Muscle of back (tissue), 13 donors: ENCODE data around the gene UNC45B. TPM values are rescaled to one million over a fixed set of nuclear protein-coding genes. Genes with fewer than 3 reads are reported as not detected.
A peak's percentile ranks its signal among the peaks of the same experiment; 100 is the strongest.
"Not testable (repeated sequence)": the region's sequence is repeated elsewhere in the genome, so short reads cannot be mapped to it uniquely, and the experiment has no call there.

Source experiments
- DNase-seq, 3 donors: peaks; one replicate each; pipeline versions ENCODE4 v3.0.0 to v3.0.0-alpha.2; 2013
- long read RNA-seq, 9 donors: transcript quantifications; one replicate each; lab custom pipeline, GENCODE V29; 2026
- polyA plus RNA-seq, 10 donors: library from polyadenylated mRNA; unstranded; fragments of 120-200 nt; gene quantifications; one replicate each; pipeline ENCODE4 v1.2.1, GENCODE V29; 2013; ENCODE audit not compliant: insufficient read length in 10 of 10

UNC45B gene
- polyA plus RNA-seq = 100 to 1,000 TPM; 106 to 227 (median 184) TPM
- long read RNA-seq, donor 1, full-length matches to known transcripts = 11 of 37 reads
- long read RNA-seq, donor 1, partial matches to known transcripts = 26 of 37 reads
- long read RNA-seq, donor 1, other reads (novel, unspliced or antisense) = 0 of 37 reads
- long read RNA-seq, donor 2, full-length matches to known transcripts = 18 of 142 reads
- long read RNA-seq, donor 2, partial matches to known transcripts = 119 of 142 reads
- long read RNA-seq, donor 2, other reads (novel, unspliced or antisense) = 5 of 142 reads
- long read RNA-seq, donor 3 = 0 reads
- long read RNA-seq, donor 4, full-length matches to known transcripts = 7 of 80 reads
- long read RNA-seq, donor 4, partial matches to known transcripts = 73 of 80 reads
- long read RNA-seq, donor 4, other reads (novel, unspliced or antisense) = 0 of 80 reads
- long read RNA-seq, donor 5, full-length matches to known transcripts = 12 of 30 reads
- long read RNA-seq, donor 5, partial matches to known transcripts = 13 of 30 reads
- long read RNA-seq, donor 5, other reads (novel, unspliced or antisense) = 5 of 30 reads
- long read RNA-seq, donor 6, full-length matches to known transcripts = 18 of 97 reads
- long read RNA-seq, donor 6, partial matches to known transcripts = 68 of 97 reads
- long read RNA-seq, donor 6, other reads (novel, unspliced or antisense) = 11 of 97 reads
- long read RNA-seq, donor 7, full-length matches to known transcripts = 11 of 72 reads
- long read RNA-seq, donor 7, partial matches to known transcripts = 61 of 72 reads
- long read RNA-seq, donor 7, other reads (novel, unspliced or antisense) = 0 of 72 reads
- long read RNA-seq, donor 8, full-length matches to known transcripts = 10 of 24 reads
- long read RNA-seq, donor 8, partial matches to known transcripts = 14 of 24 reads
- long read RNA-seq, donor 8, other reads (novel, unspliced or antisense) = 0 of 24 reads
- long read RNA-seq, donor 9, partial matches to known transcripts = 6 of 6 reads
- long read RNA-seq, donor 9, other reads (novel, unspliced or antisense) = 0 of 6 reads

DNA sequence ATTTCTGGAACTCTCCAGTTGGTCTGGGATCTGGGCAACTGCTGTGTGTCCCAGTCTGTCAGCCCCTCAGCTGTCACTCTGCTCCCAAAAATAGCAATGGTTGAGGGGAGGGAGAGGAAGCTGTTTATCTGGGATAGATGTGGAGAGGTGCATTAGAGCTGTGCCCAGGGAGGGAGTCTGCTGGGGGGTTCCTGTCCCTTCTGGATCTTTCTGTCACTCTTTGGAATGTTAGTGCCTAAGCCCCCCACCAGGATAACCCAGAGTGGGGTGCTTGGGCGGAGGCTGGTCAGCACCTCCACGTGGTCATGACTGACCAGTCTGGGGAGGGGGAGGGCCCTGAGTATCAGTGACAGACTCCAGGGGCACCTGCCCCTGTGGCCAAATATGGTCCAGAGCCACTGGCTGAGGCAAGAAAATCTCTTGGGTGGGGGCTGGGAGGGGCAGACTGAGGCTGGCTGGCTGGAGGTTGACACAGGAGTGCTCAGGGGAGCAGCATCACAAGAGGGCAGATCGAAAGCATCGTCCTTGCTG, at the start of gene UNC45B:
Gene UNC45B, plus strand, starts transcription at position 443 of the 531 bp plus-strand sequence. CDS start 447 bp downstream, outside the sequence.
- DNase-seq = peak; percentile 43 to 68 (median 64)

GRCh38 chr17:35099908-35100307, 47.7 kb upstream of the UNC45B start:
- DNase-seq = no peak

DNA sequence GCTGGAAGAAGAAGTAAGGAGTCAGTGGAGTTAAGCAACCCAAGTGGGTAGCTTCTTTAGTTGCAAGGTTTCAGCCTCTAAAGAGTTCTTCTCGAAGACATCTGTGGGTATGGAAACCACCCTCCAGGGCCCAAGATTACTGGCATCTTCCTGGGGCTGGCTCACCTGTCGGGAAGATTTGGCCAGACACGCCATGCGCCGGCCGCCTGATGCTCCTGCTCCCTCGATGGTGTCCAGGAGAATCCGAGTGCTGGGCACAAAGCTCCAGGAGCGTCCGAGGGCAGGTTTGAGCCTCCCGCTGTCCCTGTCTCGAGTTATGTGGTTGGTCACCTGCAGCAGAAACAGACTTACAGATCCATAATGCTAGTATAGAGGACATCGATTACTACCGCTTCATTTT, 46.6 kb upstream of the UNC45B start:
- no peak for DNase-seq

- DNase-seq = no peak
Observed at GRCh38 chr17:35101725-35102124, 45.9 kb upstream of the UNC45B start.

GRCh38 chr17:35103271-35103670, 44.3 kb upstream of the UNC45B start:
- no peak for DNase-seq

GRCh38 chr17:35104844-35105450, 42.7 kb upstream of the UNC45B start:
- no peak for DNase-seq

DNA sequence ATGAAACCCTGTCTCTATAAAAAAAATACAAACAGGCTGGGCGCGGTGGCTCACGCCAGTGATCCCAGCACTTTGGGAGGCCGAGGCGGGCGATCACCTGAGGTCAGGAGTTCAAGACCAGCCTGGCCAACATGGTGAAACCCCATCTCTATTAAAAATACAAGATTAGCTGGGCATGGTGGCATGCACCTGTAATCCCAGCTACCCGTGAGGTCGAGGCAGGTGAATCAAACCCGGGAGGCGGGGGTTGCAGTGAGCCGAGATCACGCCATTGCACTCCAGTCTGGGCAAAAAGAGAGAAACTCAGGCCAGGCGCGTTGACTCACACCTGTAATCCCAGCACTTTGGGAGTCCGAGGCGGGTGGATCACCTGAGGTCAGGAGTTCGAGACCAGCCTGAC, 36.8 kb upstream of the UNC45B start:
- DNase-seq = not testable (repeated sequence)

DNA sequence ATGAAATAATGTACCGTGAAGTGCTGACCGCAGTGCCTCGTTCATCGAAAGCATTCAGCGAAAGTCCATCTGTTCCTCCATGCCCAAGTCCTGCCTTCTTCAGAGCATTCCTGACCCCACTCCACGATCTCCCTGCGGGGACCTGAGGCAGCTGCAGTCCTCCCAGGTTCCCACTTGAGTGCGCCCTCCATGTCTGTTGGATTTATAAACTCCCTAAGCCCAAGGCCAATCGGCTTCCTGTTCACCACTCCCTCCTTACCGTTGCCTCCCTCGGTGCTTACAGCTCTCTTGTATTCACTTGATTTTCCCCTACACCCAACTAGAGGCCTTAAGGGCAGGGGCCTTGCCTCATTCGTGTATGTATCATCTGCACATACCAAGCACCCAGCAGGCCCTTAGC, 30.8 kb upstream of the UNC45B start:
- no peak for DNase-seq

DNA sequence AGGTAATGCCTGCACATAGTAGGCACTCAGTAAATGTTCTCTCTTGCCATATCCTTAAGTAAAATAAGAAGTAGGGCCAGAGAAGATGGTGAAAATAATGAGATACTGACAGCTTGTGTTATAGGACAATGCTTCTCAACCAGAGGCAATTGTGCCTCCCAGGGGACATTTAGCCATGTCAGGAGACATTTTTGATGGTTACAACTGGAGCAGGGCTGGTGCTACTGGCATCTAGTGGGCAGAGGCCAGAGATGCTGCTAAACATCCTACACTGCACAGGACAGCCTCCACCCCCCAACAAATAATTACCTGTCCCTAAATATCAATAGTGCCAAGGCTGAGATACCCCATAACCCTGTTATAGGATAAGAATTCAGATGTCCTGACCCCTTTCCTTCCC, 29.6 kb upstream of the UNC45B start:
- no peak for DNase-seq

- DNase-seq = peak; percentile 53 to 88 (median 80)
Observed at GRCh38 chr17:35119370-35120165, 28.0 kb upstream of the UNC45B start, which contains the start of gene RAD51D. Gene RAD51D (minus strand): TSS chr17:35119860. CDS start chr17:35119613, 247 bp downstream.

- DNase-seq = no peak
Observed at GRCh38 chr17:35121315-35121714, 26.3 kb upstream of the UNC45B start, which contains the start of gene FNDC8. Gene FNDC8 (plus strand): TSS chr17:35121615. CDS start chr17:35121694, 79 bp downstream.

GRCh38 chr17:35127751-35128514, 19.7 kb upstream of the UNC45B start:
- peak in 2 of 3 donors; percentile 34 to 51 for DNase-seq

DNA sequence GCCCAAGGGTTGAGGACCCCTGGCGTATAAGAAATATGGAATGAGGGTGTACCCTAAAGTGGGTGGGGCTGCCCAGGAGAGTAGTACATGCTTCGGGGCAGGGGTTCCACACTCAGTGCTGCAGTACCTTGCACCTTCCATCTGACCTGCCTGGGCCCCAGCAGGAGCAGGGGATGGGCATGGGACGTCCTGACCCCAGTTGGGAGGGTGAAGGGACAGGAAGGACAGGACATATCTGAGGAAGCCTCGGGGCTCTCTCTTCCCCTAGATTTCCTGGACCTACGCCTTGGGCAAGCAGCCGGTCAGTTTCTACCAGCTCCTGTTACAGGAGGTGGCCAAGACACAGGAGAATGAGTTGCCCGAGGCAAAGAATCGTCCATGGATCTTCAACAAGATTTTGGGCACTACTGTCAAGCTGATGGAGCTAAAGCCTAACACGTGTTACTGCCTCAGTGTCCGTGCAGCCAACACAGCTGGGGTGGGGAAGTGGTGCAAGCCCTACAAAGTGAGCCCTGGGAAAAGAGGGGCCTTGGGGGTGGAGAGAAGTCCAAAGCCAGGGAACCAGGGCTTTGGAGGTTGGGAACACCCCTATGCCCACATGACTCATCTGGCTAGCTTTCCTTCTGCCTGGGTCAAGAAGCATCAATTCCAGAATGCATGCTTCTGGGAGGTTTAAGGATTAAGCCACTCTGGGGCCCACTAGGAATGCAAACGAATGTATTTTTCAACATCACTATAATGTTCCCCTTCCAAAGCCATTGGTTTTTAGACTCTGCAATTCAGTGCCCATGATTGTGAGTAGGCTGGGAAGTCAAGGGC, 18.3 kb upstream of the UNC45B start:
- no peak for DNase-seq

- no peak for DNase-seq
Observed at GRCh38 chr17:35129973-35130351, 17.7 kb upstream of the UNC45B start.

DNA sequence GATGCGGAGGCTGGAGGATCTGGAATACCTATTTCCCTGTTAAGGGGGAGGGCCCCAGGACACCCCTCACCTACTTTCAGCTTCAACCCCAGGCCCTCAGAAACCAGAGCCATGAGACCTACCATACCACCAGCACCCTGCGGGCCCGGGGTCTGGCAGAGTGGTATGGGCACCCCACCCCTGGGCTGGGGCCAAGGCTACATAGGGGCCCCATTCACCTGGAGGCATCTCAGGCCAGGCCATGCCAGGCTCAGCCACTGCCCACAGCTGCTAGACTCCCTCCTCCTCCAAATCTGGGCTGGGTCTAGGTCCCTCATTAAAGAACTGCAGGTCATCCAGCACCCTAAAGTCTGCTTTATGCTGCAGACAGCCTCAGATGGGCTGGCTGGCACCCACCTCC, 17.2 kb upstream of the UNC45B start:
- no peak for DNase-seq

- no peak for DNase-seq
Observed at GRCh38 chr17:35132099-35132498, 15.5 kb upstream of the UNC45B start.

- DNase-seq = no peak
Observed at GRCh38 chr17:35132816-35133550, 14.6 kb upstream of the UNC45B start.

GRCh38 chr17:35135322-35135721, 12.3 kb upstream of the UNC45B start:
- no peak for DNase-seq
